Effector CD8-positive, alpha-beta T cell (primary cell): ENCODE measurements around the gene BBIP1.

ENCODE experiments used
- DNase-seq: peaks from one replicate; lab custom pipeline; 2025; lab: John Stamatoyannopoulos, UW

The BBIP1 gene

DNA sequence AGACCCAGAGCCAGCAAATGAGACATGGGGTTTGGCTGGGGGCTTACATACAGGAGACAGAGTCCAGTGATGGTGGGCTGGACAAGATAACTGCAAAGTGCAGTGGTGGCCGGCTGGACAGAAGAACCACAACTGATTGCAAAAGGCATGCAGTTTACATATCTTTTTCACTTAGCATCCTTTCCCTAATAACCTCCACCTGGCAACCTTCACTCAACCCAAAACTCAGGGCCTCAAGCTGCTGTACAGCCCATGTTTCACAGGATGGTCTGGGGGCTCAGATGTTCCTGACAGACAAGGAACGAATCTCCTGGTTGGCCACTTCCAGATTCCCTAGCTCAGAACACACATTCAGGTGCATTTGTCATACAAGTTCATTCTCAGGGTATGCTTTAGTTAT, 55.0 kb downstream of the BBIP1 start:
- DNase-seq = no peak

DNA sequence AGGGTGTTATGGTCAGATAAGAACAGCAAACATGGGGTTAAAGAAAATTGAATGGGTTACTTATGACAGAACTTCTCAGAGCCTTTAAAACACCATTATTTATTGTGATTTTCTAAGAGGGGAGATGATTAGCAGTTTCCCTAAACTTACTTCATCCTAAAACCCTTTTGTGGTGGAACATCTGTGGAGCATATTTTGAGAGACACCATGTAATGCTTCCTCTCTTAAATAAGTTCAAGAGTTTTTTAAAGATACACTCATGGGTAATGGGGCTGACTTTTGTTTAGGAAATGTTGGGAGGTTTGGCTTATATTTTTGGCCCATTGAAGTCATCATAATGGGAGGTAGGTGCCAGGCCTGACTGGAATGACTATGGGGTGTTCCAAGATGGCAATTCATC, 55.6 kb downstream of the BBIP1 start:
- DNase-seq = no peak

DNA sequence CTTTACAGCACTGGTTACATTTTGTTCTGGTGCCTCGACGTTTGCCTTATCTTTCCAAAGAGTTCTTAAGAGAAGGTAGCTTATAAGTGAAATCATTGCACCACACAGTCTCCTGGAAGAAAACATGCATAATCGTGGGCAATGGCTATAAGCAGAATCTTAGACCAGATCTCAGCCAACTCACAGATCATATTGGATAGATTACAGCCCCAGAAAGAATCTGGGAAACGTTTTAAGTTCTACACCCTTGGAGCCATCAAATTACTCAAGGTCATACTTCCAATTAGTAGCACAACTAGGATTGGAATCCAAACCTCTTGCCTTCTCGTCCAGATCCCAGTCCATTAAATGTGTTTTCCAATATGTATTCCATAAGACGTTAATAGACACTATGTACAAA, 56.0 kb downstream of the BBIP1 start:
- DNase-seq = no peak

DNA sequence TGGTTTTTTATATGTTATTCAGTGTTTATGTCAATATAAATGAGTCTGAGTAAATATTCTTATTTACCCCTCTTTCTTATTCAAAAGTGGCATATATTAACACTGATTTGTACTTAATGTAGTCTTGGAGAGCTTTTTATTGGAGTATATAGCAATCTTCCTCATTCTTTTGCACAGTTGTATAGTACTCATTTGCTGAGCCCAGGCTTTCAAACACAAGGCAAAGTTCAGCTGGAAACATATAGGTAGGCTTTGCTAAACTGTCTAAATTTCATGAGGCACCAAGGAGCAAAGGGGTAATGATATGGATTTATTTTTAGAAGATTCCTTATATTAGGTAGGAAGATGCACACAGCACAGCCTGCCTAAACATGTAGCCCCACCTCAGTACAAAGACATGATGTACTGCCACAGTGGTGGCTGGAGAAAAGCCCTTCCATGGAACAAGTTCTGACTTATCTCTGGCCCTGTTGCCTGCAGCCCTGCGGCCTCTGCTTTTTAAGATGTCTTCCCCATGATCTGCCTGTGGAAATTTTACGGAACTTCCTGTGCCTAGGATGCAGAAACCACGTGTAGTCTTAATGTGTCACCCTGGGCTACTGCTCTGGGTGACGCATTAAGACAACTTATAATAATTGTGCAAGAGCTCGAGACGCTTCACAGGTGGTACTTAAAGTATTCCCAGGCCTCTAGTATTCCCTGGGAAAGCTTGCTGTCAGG, 56.9 kb downstream of the BBIP1 start:
- DNase-seq = no peak

DNA sequence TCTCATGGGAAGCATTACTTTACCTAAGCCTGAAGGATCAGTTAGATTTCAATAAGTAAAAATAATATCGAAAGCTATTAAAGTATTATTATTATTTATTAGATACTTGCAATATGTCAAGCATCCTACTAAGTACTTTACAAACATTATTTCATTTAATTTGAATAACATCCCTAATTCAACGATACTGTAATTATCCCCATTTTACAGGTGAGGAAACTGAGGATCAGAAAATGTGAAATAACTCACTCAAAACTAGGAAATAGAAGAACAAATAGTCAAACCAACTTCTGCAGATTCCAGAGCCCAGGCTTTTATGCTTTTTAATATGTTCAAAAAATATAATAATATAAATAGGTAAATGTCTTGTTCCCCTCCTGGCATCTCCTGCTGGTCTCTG, 57.5 kb downstream of the BBIP1 start:
- no peak for DNase-seq

DNA sequence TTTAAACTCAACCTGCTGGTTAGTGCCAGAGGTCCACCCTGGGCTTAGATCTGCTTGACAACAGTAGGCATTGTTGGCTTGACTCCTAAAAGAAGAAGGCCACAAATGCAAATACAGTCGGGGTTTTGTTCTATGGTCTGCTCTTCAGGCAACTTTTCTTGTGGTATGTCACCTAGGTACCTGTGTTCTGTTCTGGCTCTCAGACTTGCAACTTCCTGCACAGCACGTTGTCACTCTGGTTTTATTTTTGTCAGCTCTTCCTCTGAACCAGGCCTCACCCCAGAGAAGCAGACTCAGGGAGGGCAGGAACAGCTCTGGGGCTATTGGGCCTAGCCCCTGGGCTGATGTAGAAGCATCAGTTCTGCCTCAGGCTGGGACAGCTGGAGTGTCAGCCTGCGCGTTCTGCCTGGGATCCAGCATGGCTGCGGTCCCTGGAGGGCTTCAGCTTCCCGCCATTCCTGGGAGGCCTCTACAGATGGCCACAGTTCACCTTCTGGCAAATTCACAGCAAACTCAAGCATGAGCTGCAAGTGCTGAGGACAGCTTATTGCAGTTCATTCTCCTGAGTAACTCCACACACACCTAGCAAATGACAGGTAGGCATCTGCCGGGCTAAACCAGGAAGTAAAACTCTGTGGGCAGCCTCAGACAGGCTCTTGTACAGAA, 58.3 kb downstream of the BBIP1 start:
- peak; percentile 11 for DNase-seq

DNA sequence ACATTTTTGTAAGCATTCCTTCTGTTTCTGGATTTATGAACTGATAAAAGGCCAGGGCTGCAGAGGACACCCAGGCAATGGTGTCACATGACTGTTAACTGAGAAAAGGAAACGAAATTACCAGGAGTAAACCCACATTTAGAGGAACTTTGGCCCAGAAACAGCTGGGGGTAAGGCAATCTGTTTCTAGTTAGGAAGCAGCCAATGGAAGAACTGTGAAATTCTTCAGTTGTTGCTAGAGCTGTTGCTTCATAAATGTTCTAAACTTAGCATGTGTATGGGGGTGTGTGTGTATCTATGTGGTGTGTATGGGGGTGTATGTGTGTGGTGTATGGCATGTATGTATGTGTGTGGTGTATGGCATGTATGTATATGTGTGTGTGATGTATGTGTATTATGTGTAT, 59.0 kb downstream of the BBIP1 start:
- DNase-seq = no peak

DNA sequence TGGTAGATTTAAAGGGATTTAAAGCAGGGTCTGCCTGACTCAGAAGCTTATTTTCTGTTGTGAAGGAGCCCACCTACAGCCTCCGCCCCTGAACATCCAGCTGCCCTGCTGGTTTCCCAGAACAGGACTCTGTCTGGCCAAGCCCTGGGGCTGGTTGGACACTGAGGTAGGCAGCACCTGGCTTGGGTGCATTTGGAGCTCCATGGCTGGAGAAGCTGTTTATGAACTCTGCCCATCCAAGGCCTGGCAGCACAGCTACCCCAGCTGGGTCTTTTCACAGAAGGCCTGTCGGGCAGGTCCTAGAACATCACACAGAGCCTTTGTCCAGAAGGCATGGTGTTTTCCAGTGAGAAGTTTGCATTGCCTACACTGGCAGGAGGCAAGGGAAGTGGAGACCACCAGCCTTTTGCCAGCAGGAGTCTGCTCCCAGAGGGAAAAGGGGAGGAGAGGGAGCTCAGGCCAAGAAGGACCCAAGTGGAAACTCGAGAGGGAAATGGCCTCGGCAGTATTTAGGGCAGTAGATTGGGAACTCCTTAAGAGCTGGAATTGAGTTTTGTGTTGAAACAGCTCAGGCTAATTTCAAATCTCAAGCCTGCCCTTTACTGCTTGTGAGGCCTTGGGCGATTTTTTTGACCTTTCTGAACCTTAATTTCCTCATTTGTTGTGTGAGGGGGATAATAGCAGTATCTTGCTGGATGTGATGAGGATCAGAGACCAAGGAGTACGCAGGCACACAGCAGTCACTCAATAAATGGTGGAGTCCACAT, 59.6 kb downstream of the BBIP1 start:
- no peak for DNase-seq

DNA sequence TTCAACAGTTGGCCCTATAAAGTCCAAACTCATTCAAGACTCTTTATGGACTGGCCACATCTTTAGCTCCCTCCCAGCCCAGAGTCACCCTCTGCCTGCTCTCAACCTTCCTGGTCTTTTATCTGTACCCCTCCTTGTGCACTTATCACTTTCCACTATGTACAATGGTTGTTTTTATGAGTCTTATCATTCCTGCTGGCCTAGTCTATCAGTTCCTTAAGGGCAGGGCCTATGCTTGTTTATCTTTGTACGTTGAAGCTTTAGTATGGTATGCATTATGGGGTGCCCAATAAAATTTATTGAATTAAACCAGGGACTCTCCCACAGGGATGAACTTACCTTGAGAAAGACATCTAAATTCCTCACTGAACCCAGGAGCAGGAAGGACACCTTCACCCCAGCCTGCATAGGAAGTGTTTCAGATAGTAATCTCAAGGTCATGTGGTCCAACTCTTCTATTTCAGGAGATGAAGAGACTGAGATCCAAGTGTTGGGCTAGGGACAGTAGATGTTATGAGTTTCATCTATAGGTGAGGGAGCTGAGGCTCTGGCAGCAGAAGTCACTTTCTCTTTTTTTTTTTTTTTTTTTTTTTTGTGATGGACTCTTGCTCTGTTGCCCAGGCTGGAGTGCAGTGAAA, 60.6 kb downstream of the BBIP1 start:
- DNase-seq = no peak

DNA sequence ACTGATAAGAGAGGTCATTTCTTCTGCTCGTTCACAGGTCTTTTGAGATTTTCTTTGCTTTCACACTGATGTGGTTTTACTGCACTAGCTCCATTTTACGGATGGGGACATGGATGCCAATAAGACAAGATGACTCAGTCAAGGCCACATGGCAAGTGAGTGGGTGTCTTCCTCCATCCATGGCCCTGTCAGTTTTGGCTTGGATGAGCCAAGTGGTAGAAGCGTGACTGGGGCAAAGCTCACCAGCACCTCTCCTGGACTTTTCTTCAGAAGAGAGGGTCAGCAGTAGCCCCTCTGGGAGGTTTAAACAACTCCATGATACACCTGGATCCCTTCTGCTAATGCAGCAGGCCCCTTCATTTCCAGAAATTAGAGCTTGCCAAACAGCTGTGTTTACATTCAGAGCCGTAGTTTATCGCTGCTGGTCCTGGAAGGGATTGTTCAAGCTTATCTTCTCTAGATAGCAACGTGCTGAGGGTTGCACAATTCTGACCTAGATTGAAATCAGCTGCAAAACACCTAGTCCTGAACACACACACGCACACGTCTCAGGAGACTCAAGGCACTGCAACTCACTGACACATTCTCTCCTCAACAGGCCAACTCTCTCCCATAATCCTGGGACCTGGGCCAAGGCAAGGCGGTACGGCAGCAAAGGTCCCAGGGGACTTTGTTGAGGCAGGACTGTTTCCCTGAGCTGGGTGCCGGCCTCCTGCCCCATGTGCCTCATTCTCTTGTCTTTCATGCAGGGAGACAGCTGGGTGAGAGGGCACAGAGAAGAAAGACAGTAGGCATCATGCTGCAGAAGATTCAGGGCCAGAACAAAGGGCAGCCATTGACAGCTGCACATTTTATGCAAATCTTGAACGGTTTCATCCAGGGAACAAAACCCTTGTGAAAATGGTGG, 61.5 kb downstream of the BBIP1 start:
- no peak for DNase-seq

DNA sequence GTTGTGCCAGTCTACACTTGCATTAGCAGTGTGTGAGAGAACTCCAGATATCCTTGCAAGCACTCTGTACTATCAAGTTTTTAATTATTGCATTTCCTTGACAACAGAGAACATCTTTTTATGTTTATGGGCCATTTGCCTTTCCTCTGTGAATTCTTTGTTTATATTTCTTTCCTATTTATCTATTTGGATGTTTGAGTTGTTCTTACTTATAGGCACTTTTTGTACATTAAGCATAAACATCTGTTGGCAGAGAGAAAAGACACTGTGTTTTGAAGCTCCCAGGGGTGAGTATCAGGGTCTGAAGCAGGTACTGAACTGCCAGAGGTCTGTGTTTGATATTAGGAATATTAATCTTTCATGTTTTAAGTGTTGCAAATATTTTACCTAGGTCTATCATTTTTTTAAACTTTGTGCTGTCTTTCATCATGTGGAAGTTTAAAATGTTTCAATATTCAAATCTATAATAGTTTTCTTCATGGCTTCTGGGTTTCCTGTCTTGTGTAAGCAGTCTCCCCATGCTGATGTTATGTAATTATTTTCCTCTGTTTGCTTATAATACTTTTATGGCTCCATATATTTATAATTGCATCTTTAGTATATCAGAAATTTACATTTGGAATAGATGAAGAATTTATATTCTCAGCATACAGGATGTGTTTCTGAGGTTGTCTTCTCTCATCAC, 64.9 kb downstream of the BBIP1 start:
- DNase-seq = no peak

DNA sequence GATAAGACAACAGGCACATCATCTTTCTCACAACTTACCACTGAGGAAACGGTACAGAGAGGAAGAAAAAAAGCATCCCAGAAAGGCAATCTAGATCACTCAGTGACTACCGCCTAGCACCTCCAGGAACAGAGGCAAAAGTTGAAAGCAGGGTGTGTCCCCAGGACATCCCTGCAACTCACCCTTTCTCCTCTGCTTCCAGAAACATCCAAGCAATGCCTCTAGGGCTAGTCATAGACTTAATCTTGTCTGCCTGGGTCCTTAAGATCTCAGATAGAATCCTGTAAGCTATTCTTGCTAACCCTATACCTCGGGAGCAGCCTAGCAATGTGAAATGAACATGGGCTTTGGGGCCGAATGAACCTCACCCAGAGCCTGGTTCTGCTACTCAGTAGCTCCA, 66.0 kb downstream of the BBIP1 start:
- DNase-seq = no peak

DNA sequence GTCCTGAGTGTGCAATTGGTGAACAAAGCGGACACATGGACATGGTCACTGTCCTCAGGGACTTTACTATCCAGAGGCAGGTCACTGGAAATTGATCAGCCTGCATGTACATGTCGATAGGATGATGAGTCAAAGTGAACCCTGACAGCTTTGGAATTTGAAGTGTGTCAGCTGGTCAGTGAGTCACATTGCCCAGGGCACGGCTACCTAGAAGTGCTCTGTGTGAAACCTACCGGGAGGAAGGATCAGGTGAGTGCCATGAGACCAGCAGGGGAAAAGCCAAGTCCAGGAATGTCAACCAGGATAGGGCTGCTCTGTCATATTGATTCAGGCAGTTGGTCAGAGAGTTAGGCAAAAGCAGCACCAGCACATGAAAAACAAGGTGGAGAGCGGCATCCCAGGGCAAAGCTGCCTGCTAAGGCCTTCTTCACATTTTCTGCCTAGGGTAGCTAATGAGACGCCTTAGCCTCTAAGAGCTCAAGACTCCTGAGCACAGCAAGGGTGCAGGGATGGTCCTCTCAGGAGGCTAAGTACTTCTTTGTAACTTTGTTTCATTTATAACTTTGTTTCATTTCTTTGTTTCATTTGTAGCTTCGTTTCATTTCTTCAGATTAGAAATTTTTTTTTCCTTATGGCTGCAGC, 66.6 kb downstream of the BBIP1 start:
- DNase-seq = no peak

DNA sequence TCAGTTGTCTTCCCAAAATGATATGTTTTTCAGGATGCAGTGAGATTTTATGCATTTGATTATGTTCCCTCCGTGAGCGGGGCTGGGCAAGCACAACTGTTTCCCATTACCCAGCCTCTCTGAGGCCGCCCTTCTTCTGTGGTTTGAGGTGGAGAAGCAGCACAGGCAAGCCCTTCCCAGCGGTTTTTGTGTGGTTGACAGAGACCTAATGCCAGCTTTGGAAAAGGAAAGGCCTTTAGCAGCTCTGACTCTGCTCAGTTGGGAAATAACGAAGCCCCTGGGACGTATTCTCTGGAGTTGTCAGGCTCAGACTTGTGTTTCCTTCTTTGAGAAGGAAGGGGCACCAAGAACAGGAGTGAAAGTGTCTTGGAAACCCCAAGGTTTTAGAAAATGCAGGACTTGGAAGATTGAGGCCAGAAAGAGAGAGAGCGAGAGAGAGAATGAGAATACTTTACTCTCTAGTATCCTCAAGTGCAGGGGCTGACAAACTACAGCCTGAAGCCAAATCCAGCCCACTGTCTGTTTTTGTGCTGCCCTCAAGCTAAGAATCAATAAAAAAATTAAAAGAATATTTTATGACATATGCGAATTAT, 67.9 kb downstream of the BBIP1 start:
- no peak for DNase-seq

DNA sequence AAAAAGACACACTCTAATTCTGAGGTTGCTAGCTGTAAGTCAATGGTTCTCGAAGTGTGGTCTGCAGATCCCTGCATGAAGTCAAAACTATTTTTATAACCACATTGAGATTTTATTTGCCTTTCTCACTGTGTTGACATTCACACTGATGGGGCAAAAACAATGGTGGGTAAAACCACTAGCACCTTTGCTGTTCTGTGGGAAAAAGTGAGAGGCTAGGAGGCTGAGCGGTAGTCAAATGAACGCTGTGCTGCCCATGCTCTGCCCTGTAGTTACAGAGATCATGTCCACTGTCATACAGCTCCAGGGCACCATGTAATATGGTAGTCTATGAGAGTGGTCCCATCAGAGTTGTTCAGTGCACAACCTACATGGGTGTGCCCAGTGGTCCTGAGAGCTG, 68.9 kb downstream of the BBIP1 start:
- no peak for DNase-seq
